Fibroblast of skin of back (primary cell): ENCODE results near the gene MST1.

Source experiments
- DNase-seq: peaks from one replicate; pipeline ENCODE4 v3.0.0-alpha.2; 2013

MST1 gene

DNA sequence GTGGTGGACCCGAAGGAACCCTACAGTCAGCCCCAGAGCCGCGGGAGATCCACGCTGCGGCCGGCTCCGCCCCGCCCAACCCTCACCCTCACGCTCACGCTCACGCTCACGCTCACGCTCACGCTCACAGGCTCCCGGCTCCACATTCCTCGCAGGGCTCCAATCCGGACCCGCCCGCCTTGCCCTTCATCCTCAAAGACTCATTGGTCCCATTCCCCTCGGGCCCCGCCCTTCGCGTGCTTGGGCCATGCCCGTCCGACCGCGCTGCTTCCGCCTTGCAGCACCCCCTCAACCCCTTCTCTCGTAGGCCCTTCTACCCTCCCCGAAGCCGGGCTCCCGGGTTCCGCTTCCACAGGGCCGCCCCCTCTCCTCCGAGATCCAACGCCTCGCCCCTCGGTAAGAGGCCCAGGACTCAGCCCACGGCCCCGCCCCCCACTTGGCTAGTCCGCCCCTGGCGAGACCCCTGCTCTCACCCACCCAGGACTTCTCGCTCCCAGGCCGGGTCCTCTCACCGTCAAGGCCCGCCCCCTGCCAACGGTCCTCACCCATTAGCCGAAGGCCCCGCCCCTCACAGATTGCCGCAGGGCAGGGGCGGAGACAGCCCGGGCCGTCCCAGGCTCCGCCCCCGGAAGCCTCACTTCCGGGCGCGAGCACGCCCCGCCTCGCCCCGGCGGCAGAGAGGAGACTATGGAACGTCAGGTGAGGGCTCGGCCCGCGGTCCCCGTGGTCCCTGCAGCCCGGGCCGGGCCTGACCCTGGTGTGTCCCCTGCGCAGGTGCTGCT is 15.4 kb downstream of the MST1 start, which contains the start of gene APEH:
Gene APEH (plus strand): TSS at position 637 of the 782 bp plus-strand sequence. CDS start 51 bp downstream, at position 688.
- DNase-seq: peak; percentile 98

DNA sequence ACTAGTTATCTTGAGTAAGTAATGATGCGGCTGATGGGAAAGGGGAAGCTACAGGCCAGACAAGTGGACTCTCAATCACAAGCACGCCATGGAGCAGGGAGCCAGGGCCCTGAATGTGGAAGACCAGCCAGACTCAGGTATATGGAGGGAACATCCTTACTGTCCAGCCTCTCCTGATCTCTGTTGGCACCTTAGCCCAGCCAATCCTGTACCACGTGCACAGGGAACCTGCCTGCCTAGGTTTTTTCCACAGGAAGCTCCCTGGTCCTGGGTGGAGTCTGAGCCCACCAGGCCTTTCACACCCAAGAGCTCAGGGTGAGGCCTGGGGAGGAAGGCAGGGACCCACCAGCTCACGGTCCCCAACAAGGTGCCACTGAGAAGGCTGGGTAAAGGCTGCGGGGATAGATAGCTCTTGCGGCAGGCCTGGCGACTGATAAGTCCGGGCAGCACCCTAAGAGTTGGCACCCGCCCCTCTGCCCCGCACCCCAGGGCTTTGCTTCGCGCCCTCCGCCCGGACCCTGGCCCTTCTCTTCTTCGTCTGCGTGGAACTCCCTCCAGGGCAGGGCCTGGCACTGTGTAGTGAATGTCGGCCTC is 16.1 kb downstream of the MST1 start:
- no peak for DNase-seq

DNA sequence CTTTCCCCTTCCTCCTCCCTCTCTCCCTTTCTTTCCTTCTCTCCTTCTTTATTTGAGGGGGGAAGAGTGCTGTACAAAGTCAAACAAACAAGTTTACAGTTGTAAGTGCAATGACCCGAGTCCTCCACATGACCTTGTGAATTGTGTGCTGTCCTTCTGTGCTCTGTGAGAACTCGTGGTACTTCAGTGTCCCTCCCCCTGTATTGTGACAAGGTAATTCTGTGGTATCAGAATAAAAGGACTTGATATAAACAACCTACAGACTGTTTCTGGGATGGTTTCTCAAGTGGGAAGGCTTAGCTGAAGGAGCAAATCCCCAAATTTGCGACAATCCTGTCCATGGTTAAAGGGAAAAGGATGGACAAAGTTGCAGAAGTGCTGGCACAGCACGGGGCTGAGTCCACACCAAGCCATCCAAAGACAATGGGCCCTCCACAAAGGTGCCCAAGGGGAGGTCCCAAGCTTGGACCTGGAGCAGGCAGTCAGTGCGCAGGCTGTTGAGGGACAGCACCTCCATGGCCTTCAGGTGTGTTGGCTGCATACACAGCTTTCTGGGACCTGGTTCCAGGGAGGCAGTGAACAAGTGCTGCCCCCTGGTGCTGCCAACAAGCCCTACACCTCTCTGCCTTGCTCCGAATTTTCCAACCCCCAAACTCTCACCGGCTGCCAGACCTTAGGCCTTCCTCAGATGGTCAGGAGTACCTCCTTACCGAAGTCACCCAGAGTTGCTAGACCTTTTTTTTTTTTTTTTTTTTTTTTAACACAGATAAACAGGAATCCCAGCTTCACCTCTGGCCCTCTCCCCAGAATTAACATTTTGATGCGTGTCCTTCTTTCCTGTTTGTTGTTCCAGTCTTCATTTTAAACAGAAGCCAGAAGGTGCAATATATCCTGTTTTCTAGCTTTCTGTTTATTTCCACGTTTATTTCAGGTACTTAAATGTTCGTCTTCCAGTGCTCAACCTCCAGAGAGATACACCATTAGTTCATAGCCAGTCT is 17.7 kb downstream of the MST1 start:
- peak; percentile 56 for DNase-seq

DNA sequence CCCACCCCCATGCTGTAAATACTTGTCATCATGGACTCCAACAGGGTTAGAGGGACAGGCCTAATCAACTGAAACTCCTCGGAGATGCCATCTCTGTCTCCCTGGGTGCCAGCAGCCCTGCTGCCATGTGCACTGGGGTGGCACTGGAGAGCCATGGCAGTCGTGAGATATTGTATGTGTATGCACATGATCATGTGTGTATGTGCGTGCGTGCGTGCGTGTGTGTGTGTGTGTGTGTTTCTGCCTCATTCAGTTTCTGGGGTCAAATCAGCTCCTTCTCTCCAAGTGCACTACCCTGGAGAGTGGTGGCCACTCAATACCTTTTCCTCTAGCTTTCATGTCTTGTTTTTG is 18.4 kb downstream of the MST1 start:
- DNase-seq: no peak

DNA sequence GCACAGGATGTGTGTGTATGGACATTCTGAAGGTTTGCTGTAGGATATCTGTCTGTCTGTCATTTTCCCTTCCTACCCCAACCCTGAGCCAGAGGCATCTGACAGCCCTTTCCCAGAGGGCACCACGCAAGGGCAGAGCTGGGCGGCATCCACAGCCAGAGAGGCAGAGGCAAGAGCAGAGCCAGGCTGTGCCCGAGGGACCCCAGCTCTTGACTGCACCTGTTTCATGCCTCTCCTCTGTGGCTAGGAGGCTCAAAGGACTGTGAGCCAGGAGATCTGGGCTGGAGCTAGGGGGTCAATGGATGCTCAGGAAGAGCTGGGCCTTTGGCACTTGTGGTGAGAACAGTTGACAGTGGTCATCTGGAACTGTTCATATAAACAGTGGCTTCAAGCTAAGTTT is 19.9 kb downstream of the MST1 start:
- no peak for DNase-seq

DNA sequence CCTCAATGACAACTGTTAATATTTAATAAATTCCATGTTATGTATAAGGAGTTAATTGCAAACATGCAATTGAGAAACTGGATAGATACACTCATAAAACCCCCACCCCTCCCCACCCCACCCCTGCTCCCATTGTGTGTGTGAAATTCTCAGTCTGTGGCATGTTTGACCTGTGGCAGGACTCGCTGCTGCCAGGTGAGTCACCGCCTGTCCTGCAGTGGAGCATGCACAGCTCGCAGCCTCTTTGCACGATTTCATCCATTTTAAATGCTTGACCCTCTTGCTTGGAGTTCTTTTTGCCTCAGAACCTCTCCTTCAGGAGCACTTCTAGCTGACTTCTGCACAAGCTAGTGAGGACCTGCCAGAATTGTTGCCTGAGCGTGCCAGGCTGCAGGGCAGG is 20.4 kb downstream of the MST1 start:
- DNase-seq: no peak

DNA sequence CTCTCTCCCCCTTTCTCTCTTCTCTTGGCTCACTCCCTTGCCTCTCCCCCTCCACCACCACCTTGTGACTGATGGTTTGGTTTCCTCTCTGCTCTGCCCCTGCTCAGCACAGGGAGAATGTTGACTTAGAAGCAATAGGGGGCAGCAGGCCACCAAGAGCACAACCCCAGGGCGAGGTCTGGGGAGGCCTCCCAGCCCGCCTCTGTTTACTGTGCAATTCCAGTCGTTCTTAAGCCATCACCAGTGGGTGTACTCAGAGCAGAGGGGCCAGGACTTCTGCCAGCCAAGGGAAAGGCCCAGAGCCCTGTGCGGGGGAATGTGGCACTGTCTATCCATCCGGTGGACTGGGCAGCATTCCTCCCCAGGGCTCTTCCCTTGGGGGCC is 20.9 kb downstream of the MST1 start:
- DNase-seq: peak; percentile 23

DNA sequence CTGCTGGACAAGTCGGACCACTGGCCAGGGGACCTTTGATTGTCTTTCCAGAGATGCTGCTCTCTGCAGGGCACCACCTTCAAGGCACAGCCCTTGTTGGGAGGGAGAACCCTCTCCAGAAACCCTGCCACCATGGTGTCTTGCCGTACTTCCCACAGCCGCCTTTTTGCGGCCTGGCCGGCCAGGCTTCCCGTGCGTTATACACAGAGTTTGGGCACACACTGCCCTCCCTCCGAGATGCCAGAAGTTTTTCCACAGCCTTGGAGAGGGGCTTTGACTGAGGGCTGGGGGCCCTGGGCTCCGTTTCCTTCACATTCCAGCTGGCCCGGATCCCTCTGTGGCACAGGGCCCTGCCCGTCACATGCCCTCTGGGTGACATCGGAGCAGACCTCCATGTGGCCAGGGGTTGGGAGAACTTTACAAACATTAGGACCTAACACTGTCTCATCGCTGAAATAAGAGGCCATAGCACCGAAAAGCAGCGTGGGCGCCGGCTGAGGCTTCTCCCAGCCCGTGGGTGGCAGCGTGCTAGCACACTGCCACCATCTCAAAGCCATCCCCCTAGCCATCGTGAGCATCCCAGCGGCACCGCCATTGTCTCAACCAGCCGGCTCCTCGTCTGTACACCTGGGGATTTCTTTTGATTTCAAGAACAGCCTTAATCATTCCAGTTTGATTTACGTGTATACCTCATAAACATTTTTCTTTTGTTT is 21.4 kb downstream of the MST1 start:
- no peak for DNase-seq

DNA sequence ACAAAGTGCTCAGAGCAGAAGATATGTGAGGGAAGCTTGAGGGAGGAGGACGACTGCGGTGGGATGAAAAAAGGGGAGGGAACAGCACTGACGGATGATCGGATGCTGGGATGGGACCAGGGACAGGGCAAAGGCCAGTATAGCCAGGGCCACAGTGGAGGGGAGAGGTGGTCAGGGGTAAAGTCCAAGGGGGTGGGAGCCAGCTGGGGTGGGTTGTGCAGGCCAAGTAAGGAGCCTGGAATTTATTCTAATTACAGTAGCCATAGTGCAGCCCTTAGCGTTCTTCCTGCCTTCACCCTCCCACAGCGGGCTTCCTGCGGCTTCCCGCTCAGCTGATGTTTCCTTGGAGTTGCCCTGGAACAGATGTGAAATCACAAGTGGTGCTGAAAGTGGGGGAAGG is 22.7 kb downstream of the MST1 start:
- peak; percentile 28 for DNase-seq

DNA sequence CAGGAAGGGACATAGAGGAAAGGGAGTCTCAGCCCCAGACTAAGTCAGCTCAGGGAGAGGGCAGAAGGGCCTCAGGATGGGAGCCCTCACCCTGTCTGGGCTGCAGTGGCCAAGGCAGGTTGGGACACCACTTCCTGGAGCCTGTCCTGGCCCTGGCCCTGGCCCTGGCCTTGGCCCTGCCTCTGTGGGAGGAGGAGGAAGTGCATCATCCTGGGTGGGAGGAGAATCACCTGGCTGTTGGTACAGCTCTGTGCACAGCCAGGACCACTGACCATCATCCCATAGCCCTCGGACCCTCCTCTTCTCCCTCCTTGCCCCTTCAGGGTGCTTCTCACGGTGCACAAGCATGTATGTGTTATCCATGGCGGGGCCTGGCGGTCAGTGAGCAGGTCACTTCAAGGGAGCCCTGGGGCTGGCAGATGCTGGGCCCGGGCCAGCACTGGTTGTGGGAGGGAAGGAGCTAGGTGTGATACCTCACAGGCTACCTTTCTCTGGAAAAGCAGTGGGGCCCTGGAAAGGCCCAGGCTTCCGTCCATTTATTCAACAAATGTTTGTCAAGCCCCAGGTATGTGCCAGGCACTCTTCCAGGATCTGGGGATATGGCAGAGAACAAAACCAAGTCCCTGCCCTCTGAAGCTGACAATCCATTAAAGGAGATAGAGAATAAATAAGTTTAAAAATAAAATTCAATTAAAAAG is 23.3 kb downstream of the MST1 start:
- no peak for DNase-seq

DNA sequence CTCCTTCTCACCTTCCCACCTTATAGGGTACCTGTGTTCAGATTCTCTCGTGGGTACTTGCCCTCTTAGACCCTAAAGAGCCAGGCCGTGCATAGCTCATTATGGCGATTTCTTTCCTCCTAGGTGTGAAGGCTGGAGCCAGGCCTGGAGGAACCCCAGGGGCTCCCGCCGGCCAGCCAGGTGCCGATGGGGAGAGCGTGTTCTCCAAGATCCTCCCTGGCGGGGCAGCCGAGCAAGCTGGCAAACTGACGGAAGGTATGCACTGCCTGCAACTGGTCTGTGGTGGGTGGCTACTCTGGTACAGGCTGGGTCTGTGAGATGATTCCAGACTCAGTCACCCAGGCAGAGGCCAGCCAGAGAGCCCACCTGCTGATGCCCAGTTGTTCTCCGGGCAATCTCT is 25.0 kb downstream of the MST1 start:
- no peak for DNase-seq

DNA sequence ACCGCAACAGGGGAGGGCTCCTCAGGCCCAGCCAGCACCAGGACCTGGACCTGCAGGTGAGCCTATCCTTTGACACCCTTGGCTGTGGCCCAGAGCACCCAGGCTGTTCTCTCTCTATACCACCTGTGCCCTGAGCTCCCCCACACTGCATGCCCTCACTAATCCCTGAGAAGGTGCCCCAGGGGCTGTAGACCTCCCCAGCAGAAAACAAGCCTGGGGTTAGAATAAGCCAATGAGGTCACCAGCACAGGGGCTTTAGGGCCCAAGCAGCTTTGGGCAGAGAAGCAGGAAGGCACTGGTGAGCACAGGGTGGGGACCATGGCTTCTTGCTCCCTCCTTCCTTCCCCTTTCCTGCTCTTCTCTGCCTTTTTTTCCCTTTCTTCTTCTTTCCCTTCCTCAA is 25.4 kb downstream of the MST1 start:
- DNase-seq: no peak

DNA sequence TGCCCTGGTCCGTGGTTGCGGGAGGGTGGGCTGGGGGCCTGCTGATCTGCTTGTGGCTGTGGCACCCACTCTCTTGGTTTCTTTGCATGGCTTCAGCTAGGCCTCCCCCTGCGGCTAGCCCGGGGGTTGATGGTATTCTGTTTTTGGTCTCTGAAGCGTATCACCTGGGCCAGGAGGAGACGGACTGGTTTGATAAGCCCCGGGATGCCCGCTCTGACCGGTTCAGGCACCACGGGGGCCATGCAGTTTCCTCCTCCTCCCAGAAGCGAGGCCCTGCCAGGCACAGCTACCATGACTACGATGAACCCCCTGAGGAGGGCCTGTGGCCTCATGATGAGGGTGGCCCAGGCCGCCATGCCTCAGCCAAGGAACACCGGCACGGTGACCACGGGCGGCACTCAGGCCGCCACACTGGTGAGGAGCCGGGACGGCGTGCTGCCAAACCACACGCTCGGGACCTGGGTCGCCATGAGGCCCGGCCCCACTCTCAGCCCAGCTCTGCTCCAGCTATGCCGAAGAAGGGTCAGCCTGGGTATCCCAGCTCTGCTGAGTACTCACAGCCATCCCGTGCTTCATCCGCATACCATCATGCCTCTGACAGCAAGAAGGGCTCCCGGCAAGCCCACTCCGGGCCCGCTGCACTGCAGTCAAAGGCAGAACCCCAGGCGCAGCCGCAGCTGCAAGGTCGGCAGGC is 26.4 kb downstream of the MST1 start:
- DNase-seq: no peak

DNA sequence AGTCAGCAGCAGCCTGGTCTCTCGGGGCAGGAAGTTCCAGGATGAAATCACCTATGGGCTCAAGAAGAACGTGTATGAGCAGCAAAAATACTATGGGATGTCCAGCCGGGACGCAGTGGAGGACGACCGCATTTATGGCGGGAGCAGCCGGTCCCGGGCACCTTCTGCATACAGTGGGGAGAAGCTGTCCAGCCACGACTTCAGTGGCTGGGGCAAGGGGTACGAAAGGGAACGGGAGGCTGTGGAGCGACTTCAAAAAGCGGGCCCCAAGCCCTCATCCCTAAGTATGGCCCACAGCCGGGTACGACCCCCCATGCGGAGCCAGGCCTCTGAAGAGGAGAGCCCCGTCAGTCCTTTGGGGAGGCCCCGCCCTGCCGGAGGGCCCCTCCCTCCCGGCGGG is 27.3 kb downstream of the MST1 start:
- no peak for DNase-seq

DNA sequence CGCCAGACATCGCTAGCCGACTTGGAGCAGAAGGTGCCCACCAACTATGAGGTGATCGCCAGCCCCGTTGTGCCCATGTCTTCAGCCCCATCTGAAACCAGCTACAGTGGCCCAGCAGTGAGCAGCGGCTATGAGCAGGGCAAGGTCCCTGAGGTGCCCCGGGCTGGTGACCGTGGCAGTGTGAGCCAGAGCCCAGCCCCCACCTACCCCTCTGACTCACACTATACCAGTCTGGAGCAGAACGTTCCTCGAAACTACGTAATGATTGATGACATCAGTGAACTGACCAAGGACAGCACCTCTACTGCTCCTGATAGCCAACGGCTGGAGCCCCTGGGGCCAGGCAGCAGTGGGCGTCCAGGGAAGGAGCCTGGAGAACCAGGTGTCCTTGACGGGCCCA is 28.0 kb downstream of the MST1 start:
- DNase-seq: no peak

DNA sequence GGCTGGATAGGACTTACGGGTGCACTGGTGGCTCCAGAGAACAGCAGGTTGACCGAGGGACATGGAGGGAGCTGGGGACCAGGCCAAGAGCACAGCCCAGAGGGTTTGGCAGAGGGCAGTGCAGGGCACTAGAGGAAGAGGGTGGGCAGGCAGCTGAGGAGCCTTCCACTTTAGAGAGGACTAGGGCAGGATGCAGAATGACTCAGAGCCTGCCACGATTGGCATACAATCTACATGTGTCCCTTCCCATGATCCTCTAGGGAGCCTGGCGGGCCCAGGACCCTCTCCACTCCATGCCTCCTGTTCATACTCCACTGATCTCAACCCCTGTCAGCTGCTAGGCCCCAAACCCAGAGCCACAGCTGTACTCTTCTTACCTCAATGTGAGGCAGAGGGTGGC is 29.5 kb downstream of the MST1 start:
- DNase-seq: no peak

DNA sequence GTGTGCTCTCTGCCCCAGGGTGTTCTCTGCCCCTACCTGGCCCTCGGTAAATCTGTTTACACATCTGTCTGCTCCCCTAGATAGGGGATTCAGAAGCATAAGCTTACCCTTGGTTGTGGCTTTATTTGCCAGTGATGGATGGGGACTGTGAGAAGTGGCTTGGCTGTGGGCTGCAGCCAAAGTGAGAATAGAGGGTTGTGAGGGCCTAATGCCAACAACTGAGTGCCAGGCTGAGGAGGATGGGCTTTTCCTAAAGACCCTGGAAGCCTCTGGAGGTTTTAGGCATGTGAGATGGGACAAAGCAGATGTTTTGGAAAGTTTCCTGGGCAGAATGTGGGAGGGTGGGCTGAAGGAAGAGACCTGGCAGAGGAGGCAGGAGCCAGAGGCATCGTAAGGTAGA is 30.6 kb downstream of the MST1 start:
- DNase-seq: no peak

DNA sequence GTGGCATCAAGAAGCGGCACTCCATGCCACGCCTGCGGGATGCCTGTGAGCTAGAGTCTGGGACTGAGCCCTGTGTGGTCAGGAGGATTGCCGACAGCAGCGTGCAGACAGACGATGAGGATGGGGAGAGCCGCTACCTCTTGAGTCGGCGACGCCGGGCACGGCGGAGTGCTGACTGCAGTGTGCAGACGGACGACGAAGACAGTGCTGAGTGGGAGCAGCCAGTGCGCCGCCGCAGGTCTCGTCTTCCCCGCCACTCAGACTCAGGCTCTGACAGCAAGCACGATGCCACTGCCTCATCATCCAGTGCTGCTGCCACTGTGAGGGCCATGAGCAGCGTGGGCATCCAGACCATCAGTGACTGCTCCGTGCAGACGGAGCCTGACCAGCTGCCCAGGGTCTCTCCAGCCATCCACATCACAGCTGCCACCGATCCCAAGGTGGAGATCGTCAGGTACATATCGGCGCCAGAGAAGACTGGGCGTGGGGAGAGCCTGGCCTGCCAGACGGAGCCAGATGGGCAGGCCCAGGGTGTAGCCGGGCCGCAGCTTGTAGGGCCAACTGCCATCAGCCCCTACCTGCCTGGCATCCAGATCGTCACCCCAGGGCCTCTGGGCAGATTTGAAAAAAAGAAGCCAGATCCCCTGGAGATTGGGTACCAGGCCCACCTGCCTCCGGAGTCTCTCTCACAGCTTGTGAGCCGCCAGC is 31.9 kb downstream of the MST1 start:
- no peak for DNase-seq

DNA sequence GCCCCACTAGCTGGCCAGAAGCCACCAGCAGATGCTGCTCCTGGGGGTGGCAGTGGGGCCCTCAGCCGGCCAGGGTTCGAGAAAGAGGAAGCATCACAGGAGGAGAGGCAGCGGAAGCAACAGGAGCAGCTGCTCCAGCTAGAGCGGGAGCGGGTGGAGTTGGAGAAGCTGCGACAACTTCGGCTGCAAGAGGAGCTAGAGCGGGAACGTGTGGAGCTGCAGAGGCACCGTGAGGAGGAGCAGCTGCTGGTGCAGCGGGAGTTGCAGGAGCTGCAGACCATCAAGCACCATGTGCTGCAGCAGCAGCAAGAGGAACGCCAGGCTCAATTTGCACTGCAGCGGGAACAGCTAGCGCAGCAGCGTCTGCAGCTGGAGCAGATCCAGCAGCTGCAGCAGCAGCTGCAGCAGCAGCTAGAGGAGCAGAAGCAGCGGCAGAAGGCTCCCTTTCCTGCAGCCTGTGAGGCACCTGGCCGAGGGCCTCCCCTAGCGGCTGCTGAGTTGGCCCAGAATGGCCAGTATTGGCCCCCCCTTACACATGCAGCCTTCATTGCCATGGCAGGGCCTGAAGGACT is 32.6 kb downstream of the MST1 start:
- peak; percentile 14 for DNase-seq

DNA sequence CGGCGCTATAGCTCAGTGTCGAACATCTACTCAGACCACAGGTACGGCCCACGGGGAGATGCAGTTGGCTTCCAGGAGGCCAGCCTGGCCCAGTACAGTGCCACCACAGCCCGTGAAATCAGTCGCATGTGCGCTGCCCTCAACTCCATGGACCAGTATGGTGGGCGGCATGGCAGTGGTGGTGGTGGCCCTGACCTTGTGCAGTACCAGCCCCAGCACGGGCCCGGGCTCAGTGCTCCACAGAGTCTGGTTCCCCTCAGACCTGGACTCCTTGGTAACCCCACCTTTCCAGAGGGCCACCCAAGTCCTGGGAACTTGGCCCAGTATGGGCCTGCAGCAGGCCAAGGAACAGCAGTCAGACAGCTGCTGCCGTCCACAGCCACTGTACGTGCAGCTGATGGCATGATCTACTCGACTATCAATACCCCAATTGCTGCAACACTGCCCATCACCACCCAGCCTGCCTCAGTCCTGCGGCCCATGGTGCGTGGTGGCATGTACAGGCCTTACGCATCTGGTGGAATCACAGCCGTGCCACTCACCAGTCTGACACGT is 33.5 kb downstream of the MST1 start:
- no peak for DNase-seq
